ENCODE data around the gene OR4C6. TPM values are rescaled to one million over a fixed set of nuclear protein-coding genes. Genes with fewer than 3 reads are reported as not detected.

The OR4C6 gene
- total RNA-seq, result 0.21 TPM

GRCh38 chr11:55661901-55662300, at the start of gene OR4C6:
Gene OR4C6, plus strand, starts transcription at chr11:55662201. Its CDS starts 2,966 bp downstream, at chr11:55665167.
- H3K9me3 ChIP-seq (ENCODE audit: low read depth, low read length), result no peaks in the 10 kb centered on the region
- no peaks in the 10 kb centered on the region for H3K27me3 ChIP-seq (ENCODE audit: insufficient read depth, low read length)
- H3K4me1 ChIP-seq (ENCODE audit: insufficient read depth, low read length), result no peaks in the 10 kb centered on the region
- no peak within 1 kb of the TSS for H3K4me3 ChIP-seq (ENCODE audit: low read length)

DNA sequence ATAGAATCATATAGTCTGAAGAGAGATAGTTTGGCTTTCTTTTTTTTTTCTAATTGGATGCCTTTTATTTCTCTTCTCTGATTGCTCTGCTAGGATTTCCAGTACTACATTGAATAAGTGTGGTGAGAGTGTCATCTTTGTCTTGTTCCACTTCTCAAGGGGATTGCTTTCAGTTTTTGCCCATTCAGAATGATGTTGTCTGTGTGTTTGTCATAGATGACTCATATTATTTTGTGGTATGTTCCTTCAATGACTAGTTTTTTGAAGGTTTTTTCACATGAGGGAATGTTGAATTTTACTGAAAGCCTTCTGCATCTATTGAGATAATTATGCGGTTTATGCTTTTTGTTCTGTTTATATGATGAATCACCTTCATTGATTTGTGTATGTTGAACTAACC, 37.5 kb upstream of the OR4C6 start:
- no peaks in the 10 kb centered on the region for H3K4me1 ChIP-seq (ENCODE audit: insufficient read depth, low read length)
- no peaks in the 10 kb centered on the region for H3K9me3 ChIP-seq (ENCODE audit: low read depth, low read length)
- H3K4me3 ChIP-seq (ENCODE audit: low read length), result no peak overlapping the region
- H3K27me3 ChIP-seq (ENCODE audit: insufficient read depth, low read length), result no peaks in the 10 kb centered on the region

DNA sequence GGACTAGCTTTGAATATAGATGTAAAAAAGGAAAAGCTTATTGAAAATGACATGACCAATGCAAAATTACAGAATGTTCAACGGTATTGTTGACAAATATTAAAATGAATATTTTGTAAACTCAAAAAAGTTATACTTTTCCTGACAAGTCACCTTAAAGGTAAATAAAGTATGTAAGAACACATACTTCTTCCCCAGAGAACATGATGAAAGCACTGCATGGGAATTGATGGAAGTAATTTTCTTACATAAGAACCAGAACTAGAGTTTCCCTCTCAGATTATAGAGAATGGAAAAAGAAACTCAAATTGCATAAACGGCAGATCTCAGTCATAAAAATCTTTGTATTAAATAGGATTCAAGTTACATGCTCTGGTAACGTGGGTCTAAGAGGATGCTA, 27.2 kb upstream of the OR4C6 start, which contains the start of gene OR4P4:
Gene OR4P4, plus strand, starts transcription at position 301 of the 400 bp plus-strand sequence.
- Histone ChIP-seq H3K4me1 (ENCODE audit: insufficient read depth, low read length) (no peaks in the 10 kb centered on the region), H3K4me3 (ENCODE audit: low read length) (no peak within 1 kb of the TSS), H3K9me3 (ENCODE audit: low read depth, low read length) (no peaks in the 10 kb centered on the region), H3K27me3 (ENCODE audit: insufficient read depth, low read length) (no peaks in the 10 kb centered on the region)

GRCh38 chr11:55648027-55648426, 14.0 kb upstream of the OR4C6 start, which contains the start of gene OR4S2:
Gene OR4S2, plus strand, starts transcription at chr11:55648327. Its CDS starts 2,577 bp downstream, at chr11:55650904.
- H3K4me3 ChIP-seq (ENCODE audit: low read length), result no peak within 1 kb of the TSS
- H3K4me1 ChIP-seq (ENCODE audit: insufficient read depth, low read length), result no peaks in the 10 kb centered on the region
- H3K9me3 ChIP-seq (ENCODE audit: low read depth, low read length), result no peaks in the 10 kb centered on the region
- no peaks in the 10 kb centered on the region for H3K27me3 ChIP-seq (ENCODE audit: insufficient read depth, low read length)

GRCh38 chr11:55652560-55652959, 9.4 kb upstream of the OR4C6 start:
- H3K4me1 ChIP-seq (ENCODE audit: insufficient read depth, low read length), result no peaks in the 10 kb centered on the region
- no peaks in the 10 kb centered on the region for H3K27me3 ChIP-seq (ENCODE audit: insufficient read depth, low read length)
- H3K9me3 ChIP-seq (ENCODE audit: low read depth, low read length), result no peaks in the 10 kb centered on the region
- H3K4me3 ChIP-seq (ENCODE audit: low read length), result no peak overlapping the region

- Histone ChIP-seq H3K4me1 (ENCODE audit: insufficient read depth, low read length) (no peaks in the 10 kb centered on the region), H3K4me3 (ENCODE audit: low read length) (no peak overlapping the region), H3K9me3 (ENCODE audit: low read depth, low read length) (no peaks in the 10 kb centered on the region), H3K27me3 (ENCODE audit: insufficient read depth, low read length) (no peaks in the 10 kb centered on the region)
Measured at GRCh38 chr11:55655096-55655495, 6.9 kb upstream of the OR4C6 start.

GRCh38 chr11:55658031-55658573, 3.9 kb upstream of the OR4C6 start:
- no peaks in the 10 kb centered on the region for H3K9me3 ChIP-seq (ENCODE audit: low read depth, low read length)
- H3K27me3 ChIP-seq (ENCODE audit: insufficient read depth, low read length), result no peaks in the 10 kb centered on the region
- H3K4me3 ChIP-seq (ENCODE audit: low read length), result no peak overlapping the region
- H3K4me1 ChIP-seq (ENCODE audit: insufficient read depth, low read length), result no peaks in the 10 kb centered on the region

- Histone ChIP-seq H3K27me3 (ENCODE audit: insufficient read depth, low read length) (no peaks in the 10 kb centered on the region), H3K9me3 (ENCODE audit: low read depth, low read length) (no peaks in the 10 kb centered on the region), H3K4me1 (ENCODE audit: insufficient read depth, low read length) (no peaks in the 10 kb centered on the region), H3K4me3 (ENCODE audit: low read length) (no peak overlapping the region)
Measured at GRCh38 chr11:55658608-55659007, 3.4 kb upstream of the OR4C6 start.

- Histone ChIP-seq H3K27me3 (ENCODE audit: insufficient read depth, low read length) (no peaks in the 10 kb centered on the region), H3K9me3 (ENCODE audit: low read depth, low read length) (no peaks in the 10 kb centered on the region), H3K4me3 (ENCODE audit: low read length) (no peak overlapping the region), H3K4me1 (ENCODE audit: insufficient read depth, low read length) (no peaks in the 10 kb centered on the region)
Measured at GRCh38 chr11:55669376-55669775, 7.4 kb downstream of the OR4C6 start.

GRCh38 chr11:55673860-55674259, 11.9 kb downstream of the OR4C6 start:
- no peaks in the 10 kb centered on the region for H3K27me3 ChIP-seq (ENCODE audit: insufficient read depth, low read length)
- H3K4me3 ChIP-seq (ENCODE audit: low read length), result no peak overlapping the region
- H3K9me3 ChIP-seq (ENCODE audit: low read depth, low read length), result no peaks in the 10 kb centered on the region
- no peaks in the 10 kb centered on the region for H3K4me1 ChIP-seq (ENCODE audit: insufficient read depth, low read length)

DNA sequence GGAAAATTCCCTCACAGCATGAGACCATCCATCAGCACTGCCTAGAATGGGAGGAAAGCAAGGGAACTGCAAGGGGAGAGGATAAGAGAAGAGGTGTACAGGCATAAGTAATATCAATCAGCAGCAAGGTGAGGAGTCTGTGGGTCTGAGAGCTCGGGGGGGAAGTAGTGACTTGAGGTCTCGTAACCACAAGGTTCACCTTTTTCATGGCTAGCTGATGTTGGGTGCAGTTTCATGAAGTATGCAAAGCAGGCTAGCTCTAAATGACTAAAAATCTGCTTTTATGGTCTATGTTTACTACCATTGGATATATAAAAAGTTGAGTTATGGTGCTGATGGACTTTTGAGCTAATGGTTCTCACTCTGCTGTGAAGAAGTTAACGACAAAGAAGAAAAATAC, 35.8 kb downstream of the OR4C6 start:
- no peak overlapping the region for H3K4me3 ChIP-seq (ENCODE audit: low read length)
- no peaks in the 10 kb centered on the region for H3K9me3 ChIP-seq (ENCODE audit: low read depth, low read length)
- no peaks in the 10 kb centered on the region for H3K4me1 ChIP-seq (ENCODE audit: insufficient read depth, low read length)
- no peaks in the 10 kb centered on the region for H3K27me3 ChIP-seq (ENCODE audit: insufficient read depth, low read length)

GRCh38 chr11:55701429-55701828, 39.4 kb downstream of the OR4C6 start:
- H3K4me3 ChIP-seq (ENCODE audit: low read length), result no peak overlapping the region
- H3K4me1 ChIP-seq (ENCODE audit: insufficient read depth, low read length), result no peaks in the 10 kb centered on the region
- no peaks in the 10 kb centered on the region for H3K27me3 ChIP-seq (ENCODE audit: insufficient read depth, low read length)
- H3K9me3 ChIP-seq (ENCODE audit: low read depth, low read length), result no peaks in the 10 kb centered on the region

GRCh38 chr11:55707029-55707428, 45.0 kb downstream of the OR4C6 start:
- Histone ChIP-seq H3K27me3 (ENCODE audit: insufficient read depth, low read length) (no peaks in the 10 kb centered on the region), H3K4me1 (ENCODE audit: insufficient read depth, low read length) (no peaks in the 10 kb centered on the region), H3K9me3 (ENCODE audit: low read depth, low read length) (no peaks in the 10 kb centered on the region), H3K4me3 (ENCODE audit: low read length) (no peak overlapping the region)

- Histone ChIP-seq H3K4me3 (ENCODE audit: low read length) (no peak overlapping the region), H3K27me3 (ENCODE audit: insufficient read depth, low read length) (no peaks in the 10 kb centered on the region), H3K4me1 (ENCODE audit: insufficient read depth, low read length) (no peaks in the 10 kb centered on the region), H3K9me3 (ENCODE audit: low read depth, low read length) (no peaks in the 10 kb centered on the region)
Measured at GRCh38 chr11:55714982-55715888, 53.2 kb downstream of the OR4C6 start.

All from mononuclear cell (primary cell).